CD14-positive monocyte (primary cell): Measurements from ENCODE around the gene PRR16. TPM values are rescaled to one million over a fixed set of nuclear protein-coding genes. Genes with fewer than 3 reads are reported as not detected.

Experiments used
- DNase-seq, 3 donors: peaks; one replicate each; pipeline ENCODE4 v3.0.0-alpha.2; 2011 to 2022
- H2AFZ ChIP-seq: 2 replicates; pipeline ENCODE4 v1.6.0; 2012; ENCODE audit warnings: mild to moderate bottlenecking, low read depth, low read length, inconsistent platforms; ENCODE audit not compliant: insufficient read depth, poor library complexity, severe bottlenecking
- H3K27ac ChIP-seq, 2 donors: 1 replicate in 1 of 2; 2 replicates in 1 of 2; pipeline ENCODE4 v1.5.1; 2012 to 2013; ENCODE audit warnings: low read length in 2 of 2, control low read depth in 1 of 2, inconsistent platforms in 1 of 2, low read depth in 1 of 2, mild to moderate bottlenecking in 1 of 2
- H3K27me3 ChIP-seq, 2 donors: one replicate each; pipeline versions ENCODE4 v1.6.0 to v1.6.1; 2011 to 2013; ENCODE audit warnings: low read length in 2 of 2; ENCODE audit not compliant: control insufficient read depth in 2 of 2, insufficient read depth in 2 of 2
- H3K36me3 ChIP-seq, 2 donors: replicated peaks in 1 of 2; 1 replicate in 1 of 2; 2 replicates in 1 of 2; pipeline versions ENCODE4 v1.5.1 to v1.6.1; 2012 to 2013; ENCODE audit warnings: low read length in 2 of 2, control low read depth in 1 of 2, inconsistent platforms in 1 of 2, mild to moderate bottlenecking in 1 of 2; ENCODE audit not compliant: insufficient read depth in 2 of 2, control insufficient read depth in 1 of 2
- H3K4me1 ChIP-seq, 2 donors: 1 replicate in 1 of 2; 2 replicates in 1 of 2; pipeline versions ENCODE4 v1.5.1 to v1.6.1; 2012 to 2013; ENCODE audit warnings: low read length in 2 of 2, control low read depth in 1 of 2, inconsistent platforms in 1 of 2, mild to moderate bottlenecking in 1 of 2, moderate library complexity in 1 of 2; ENCODE audit not compliant: insufficient read depth in 2 of 2, control insufficient read depth in 1 of 2
- H3K4me2 ChIP-seq: replicated peaks from 2 replicates; pipeline ENCODE3; 2012; ENCODE audit warnings: low read length, moderate library complexity, mild to moderate bottlenecking; ENCODE audit not compliant: poor library complexity, severe bottlenecking; ENCODE audit errors: extremely low read depth
- H3K4me3 ChIP-seq, 3 experiments: fragments of 200-600 bp in 1 of 3; sonication (generic) in 1 of 3; replicated peaks in 1 of 3; 1 replicate in 2 of 3; 2 replicates in 1 of 3; pipeline ENCODE4 v1.5.1; 2011 to 2013; ENCODE audit warnings: low read length in 3 of 3, mild to moderate bottlenecking in 3 of 3, control low read depth in 2 of 3, low read depth in 2 of 3, inconsistent platforms in 1 of 3, moderate library complexity in 1 of 3
- H3K79me2 ChIP-seq: 2 replicates; pipeline ENCODE4 v1.6.0; 2012; ENCODE audit warnings: mild to moderate bottlenecking, control low read depth, inconsistent platforms, low read length, moderate library complexity; ENCODE audit not compliant: insufficient read depth
- H3K9ac ChIP-seq: 2 replicates; pipeline ENCODE4 v1.6.0; 2017; ENCODE audit warnings: low read length, mild to moderate bottlenecking; ENCODE audit not compliant: insufficient read depth, poor library complexity, severe bottlenecking
- H3K9me3 ChIP-seq, 2 donors: replicated peaks in 1 of 2; 1 replicate in 1 of 2; 2 replicates in 1 of 2; pipeline versions ENCODE4 v1.5.1 to v1.6.1; 2012 to 2013; ENCODE audit warnings: low read length in 2 of 2, control low read depth in 1 of 2; ENCODE audit not compliant: control insufficient read depth in 1 of 2, insufficient read depth in 1 of 2
- H4K20me1 ChIP-seq: 2 replicates; pipeline ENCODE4 v1.6.0; 2012; ENCODE audit warnings: mild to moderate bottlenecking, low read length, control low read depth, moderate library complexity; ENCODE audit not compliant: insufficient read depth
- H3K27ac Mint-ChIP-seq, 7 donors: one replicate each; pipeline ENCODE4 v1.8.0; 2020; ENCODE audit warnings: mild to moderate bottlenecking in 7 of 7, mixed read lengths in 7 of 7, moderate library complexity in 6 of 7, inconsistent platforms in 2 of 7
- H3K27me3 Mint-ChIP-seq, 3 donors: one replicate each; pipeline ENCODE4 v1.8.0; 2021 to 2022; ENCODE audit warnings: low read depth in 3 of 3, mild to moderate bottlenecking in 3 of 3, mixed read lengths in 3 of 3, moderate library complexity in 3 of 3, inconsistent platforms in 1 of 3
- H3K36me3 Mint-ChIP-seq, 2 donors: one replicate each; pipeline ENCODE4 v1.8.0; 2020; ENCODE audit warnings: mixed read lengths in 2 of 2, inconsistent platforms in 1 of 2, mild to moderate bottlenecking in 1 of 2
- H3K4me1 Mint-ChIP-seq: one replicate; pipeline ENCODE4 v1.8.0; 2020; ENCODE audit warnings: mild to moderate bottlenecking, mixed read lengths
- H3K4me3 Mint-ChIP-seq, 2 donors: one replicate each; pipeline ENCODE4 v1.8.0; 2020; ENCODE audit warnings: mild to moderate bottlenecking in 2 of 2, mixed read lengths in 2 of 2, moderate library complexity in 1 of 2
- H3K9me3 Mint-ChIP-seq, 7 donors: one replicate each; pipeline ENCODE4 v1.8.0; 2020 to 2022; ENCODE audit warnings: mixed read lengths in 7 of 7, mild to moderate bottlenecking in 6 of 7, moderate library complexity in 6 of 7, inconsistent platforms in 2 of 7
- intact Hi-C, 2 donors: fragments of 100-400 bp; cut with micrococcal nuclease; formaldehyde crosslinking; loops; one replicate each; pipeline versions ENCODE4 v1.15.0 to v1.15.1; 2023
- polyA plus RNA-seq, 3 donors: library from polyadenylated mRNA; depleted of rRNA in 1 of 3; unstranded in 2 of 3; stranded (reverse) in 1 of 3; fragments of 300-500 nt in 2 of 3; fragments of >200 nt in 1 of 3; fragmentation: Illumina TruSeq in 2 of 3; gene quantifications; 1 replicate in 2 of 3; 2 replicates in 1 of 3; pipeline ENCODE4 v1.2.3, GENCODE V29; 2012 to 2021
- TF ChIP-seq, protein P1 (sequence below): fragments of 200-600 bp; IDR thresholded peaks from one replicate; pipeline ENCODE4 v1.8.0; 2022; ENCODE audit warnings: antibody characterized with exemption, mild to moderate bottlenecking

PRR16 gene
- polyA plus RNA-seq, 3 donors = 0.14 to 0.74 (median 0.56) TPM

DNA sequence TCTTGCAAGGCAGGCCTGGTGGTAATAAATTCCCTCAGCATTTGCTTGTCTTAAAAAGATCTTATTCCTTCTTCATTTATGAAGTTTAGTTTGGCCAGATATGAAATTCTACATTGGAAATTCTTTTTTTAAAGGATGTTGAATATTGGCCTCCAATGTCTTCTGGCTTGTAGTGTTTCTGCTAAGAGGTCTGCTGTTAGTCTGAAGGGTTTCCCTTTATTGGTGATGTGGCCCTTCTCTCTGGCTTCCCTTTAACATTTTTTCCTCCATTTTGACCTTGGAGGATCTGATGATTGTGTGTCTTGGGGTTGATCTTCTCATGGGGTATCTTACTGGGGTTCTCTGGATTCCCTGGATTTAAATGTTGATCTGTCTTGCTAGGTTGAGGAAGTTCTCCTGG lies 33.5 kb upstream of the PRR16 start:
- no peak overlapping the region for H3K27ac ChIP-seq
- Mint-ChIP-seq H3K9me3 (peaks cover 15 to 42% (median 32%) of the 10 kb centered on the region in 7 donors), H3K27ac (no peak overlapping the region), H3K27me3 (no peaks in the 10 kb centered on the region), H3K4me3 (no peak overlapping the region), H3K4me1 (no peaks in the 10 kb centered on the region), H3K36me3 (no peaks in the 10 kb centered on the region)
- no peaks in the 10 kb centered on the region for H3K4me1 ChIP-seq
- no peak for DNase-seq
- intact Hi-C loops = no loop called here
- no peaks in the 10 kb centered on the region for H4K20me1 ChIP-seq
- no peaks in the 10 kb centered on the region for H3K27me3 ChIP-seq
- TF ChIP-seq, protein P1, sequence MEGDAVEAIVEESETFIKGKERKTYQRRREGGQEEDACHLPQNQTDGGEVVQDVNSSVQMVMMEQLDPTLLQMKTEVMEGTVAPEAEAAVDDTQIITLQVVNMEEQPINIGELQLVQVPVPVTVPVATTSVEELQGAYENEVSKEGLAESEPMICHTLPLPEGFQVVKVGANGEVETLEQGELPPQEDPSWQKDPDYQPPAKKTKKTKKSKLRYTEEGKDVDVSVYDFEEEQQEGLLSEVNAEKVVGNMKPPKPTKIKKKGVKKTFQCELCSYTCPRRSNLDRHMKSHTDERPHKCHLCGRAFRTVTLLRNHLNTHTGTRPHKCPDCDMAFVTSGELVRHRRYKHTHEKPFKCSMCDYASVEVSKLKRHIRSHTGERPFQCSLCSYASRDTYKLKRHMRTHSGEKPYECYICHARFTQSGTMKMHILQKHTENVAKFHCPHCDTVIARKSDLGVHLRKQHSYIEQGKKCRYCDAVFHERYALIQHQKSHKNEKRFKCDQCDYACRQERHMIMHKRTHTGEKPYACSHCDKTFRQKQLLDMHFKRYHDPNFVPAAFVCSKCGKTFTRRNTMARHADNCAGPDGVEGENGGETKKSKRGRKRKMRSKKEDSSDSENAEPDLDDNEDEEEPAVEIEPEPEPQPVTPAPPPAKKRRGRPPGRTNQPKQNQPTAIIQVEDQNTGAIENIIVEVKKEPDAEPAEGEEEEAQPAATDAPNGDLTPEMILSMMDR = no peak
- no peak overlapping the region for H3K4me3 ChIP-seq
- H3K9me3 ChIP-seq = peaks cover 8 to 12% of the 10 kb centered on the region in 2 donors
- no peaks in the 10 kb centered on the region for H3K36me3 ChIP-seq
- no peak overlapping the region for H3K4me2 ChIP-seq
- no peak overlapping the region for H2AFZ ChIP-seq
- H3K9ac ChIP-seq = no peak overlapping the region
- no peaks in the 10 kb centered on the region for H3K79me2 ChIP-seq

DNA sequence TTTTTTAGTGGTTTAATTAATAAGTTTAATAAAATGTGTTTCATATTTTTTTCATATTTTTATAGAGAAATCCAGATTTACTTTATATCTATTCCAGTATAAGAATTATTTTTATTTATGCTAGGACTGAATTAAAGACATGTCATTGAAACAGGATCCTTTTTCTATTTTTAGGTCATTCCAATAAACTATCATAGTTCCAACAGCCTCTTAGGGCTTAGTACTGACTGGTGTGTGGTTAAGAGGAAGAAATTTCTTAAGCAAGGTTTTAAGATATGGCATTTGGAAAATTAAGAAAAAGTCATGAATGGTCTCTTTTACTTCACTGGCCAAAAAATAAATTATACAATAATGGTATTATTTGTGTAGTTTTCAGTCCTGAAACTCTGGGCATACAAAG lies 31.2 kb upstream of the PRR16 start:
- intact Hi-C loops = no loop called here
- H3K4me1 ChIP-seq = no peaks in the 10 kb centered on the region
- no peaks in the 10 kb centered on the region for H4K20me1 ChIP-seq
- H3K27me3 ChIP-seq = no peaks in the 10 kb centered on the region
- no peak overlapping the region for H3K27ac ChIP-seq
- no peak overlapping the region for H3K4me2 ChIP-seq
- H2AFZ ChIP-seq = no peak overlapping the region
- Mint-ChIP-seq H3K27me3 (peaks cover 0 to 1% (median 0%) of the 10 kb centered on the region in 3 donors), H3K4me1 (peaks cover 6% of the 10 kb centered on the region), H3K27ac (no peak overlapping the region), H3K4me3 (no peak overlapping the region), H3K9me3 (peaks cover 9 to 34% (median 25%) of the 10 kb centered on the region in 7 donors), H3K36me3 (no peaks in the 10 kb centered on the region)
- H3K4me3 ChIP-seq = no peak overlapping the region
- H3K9me3 ChIP-seq = peaks cover 8 to 12% of the 10 kb centered on the region in 2 donors
- H3K79me2 ChIP-seq = no peaks in the 10 kb centered on the region
- H3K36me3 ChIP-seq = no peaks in the 10 kb centered on the region
- no peak for DNase-seq
- H3K9ac ChIP-seq = no peak overlapping the region
- TF ChIP-seq, protein P1 = no peak
